Left lung (tissue), 10 donors: Measurements from ENCODE around the gene MS4A14. TPM values are rescaled to one million over a fixed set of nuclear protein-coding genes. Genes with fewer than 3 reads are reported as not detected.
"Not testable (repeated sequence)": the region's sequence is repeated elsewhere in the genome, so short reads cannot be mapped to it uniquely, and the experiment has no call there.

ENCODE experiments used
- ATAC-seq: fragments of 200-7000 bp; cut with Tn5 transposase; one replicate; pipeline ENCODE4 v1.9.1; 2020; ENCODE audit warnings: moderate library complexity
- DNase-seq, 4 donors: peaks; one replicate each; pipeline ENCODE4 v3.0.0-alpha.2; 2013 to 2020
- H3K27ac ChIP-seq, 2 donors: fragments of 200-600 bp; sonication (generic) in 1 of 2; one replicate each; pipeline versions ENCODE4 v1.5.0 to v1.8.0; 2020 to 2021
- H3K27me3 ChIP-seq, 2 donors: fragments of 200-600 bp; sonication (generic) in 1 of 2; one replicate each; pipeline versions ENCODE4 v1.5.0 to v1.8.0; 2020 to 2021
- H3K36me3 ChIP-seq, 2 donors: fragments of 200-600 bp; sonication (generic) in 1 of 2; one replicate each; pipeline versions ENCODE4 v1.5.0 to v1.8.0; 2020 to 2021
- H3K4me1 ChIP-seq, 2 donors: fragments of 200-600 bp; one replicate each; pipeline ENCODE4 v1.8.0; 2021
- H3K4me3 ChIP-seq, 2 donors: fragments of 200-600 bp; sonication (generic) in 1 of 2; one replicate each; pipeline versions ENCODE4 v1.5.0 to v1.8.0; 2020 to 2021; ENCODE audit warnings: mild to moderate bottlenecking in 1 of 2
- H3K9me3 ChIP-seq, 2 donors: fragments of 200-600 bp; sonication (generic) in 1 of 2; one replicate each; pipeline versions ENCODE4 v1.5.0 to v1.8.0; 2020 to 2021
- intact Hi-C, 2 donors: fragments of 100-400 bp; cut with DNase I; formaldehyde crosslinking; loops; one replicate each; pipeline versions ENCODE4 v1.11.2 to v1.14.2; 2022
- polyA plus RNA-seq, 6 donors: library from polyadenylated mRNA; unstranded; fragments of 120-200 nt; gene quantifications; one replicate each; pipeline ENCODE4 v1.2.1, GENCODE V29; 2013; ENCODE audit not compliant: insufficient read length in 6 of 6
- total RNA-seq, 2 donors: library from RNA; stranded (reverse); fragmentation: NEBNext Ultra II Directional; extraction: Animal tissue kit (Norgen Biotek cat#: 25700); gene quantifications; one replicate each; pipeline ENCODE4 v1.2.1, GENCODE V29; 2021
- TF ChIP-seq, protein P1 (sequence below), 2 donors: fragments of 200-600 bp; sonication (generic) in 1 of 2; IDR thresholded peaks; one replicate each; pipeline versions ENCODE4 v1.5.0 to v1.8.0; 2021; ENCODE audit warnings: antibody characterized with exemption in 2 of 2
- donor health status: DM: no; HTN: yes; CAD: no.
- donor health status: DM: no; HTN: no; CAD: no.

The MS4A14 gene
- total and polyA plus RNA-seq, 8 donors: 0.30 to 4.1 (median 0.74) TPM

DNA sequence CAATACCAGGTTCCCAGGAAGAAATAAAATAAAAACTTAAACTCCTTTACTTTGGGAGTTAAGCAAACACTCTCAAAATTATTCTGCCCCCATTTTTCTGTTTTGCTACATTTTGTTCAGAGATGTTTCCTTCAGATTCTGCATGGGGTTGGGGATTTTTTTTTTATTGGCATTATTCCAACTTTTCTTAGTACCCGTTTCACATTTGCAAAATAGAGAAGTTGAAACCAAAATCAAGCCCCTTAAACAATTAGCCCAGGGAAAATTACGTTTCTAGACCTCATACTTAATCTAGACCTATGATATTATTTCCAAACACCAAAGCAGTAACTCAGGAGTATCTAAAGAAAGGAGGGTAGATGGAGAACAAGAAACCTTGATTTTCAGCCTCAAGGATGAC lies 38.5 kb upstream of the MS4A14 start:
- intact Hi-C loops: no loop called here
- no peaks in the 10 kb centered on the region for H3K36me3 ChIP-seq

DNA sequence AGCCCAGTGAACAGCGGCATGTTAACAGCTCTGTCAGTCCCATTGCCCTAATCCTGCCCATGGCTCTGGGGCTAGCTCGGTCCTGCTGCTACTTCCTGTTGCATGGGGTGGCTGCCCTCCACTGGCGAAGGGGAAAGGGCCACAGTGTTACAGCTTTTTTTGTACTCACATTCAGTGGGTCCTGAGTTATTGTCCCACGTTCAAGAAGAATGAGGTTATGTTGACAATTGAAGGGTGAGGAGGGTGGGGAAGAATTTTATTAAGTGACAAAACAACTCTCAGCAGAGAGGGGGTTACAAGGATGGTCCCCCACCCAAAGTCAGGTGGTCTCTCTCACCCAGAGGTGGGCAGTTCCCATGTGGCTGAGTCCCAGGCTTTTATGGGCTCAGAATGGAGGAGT lies 35.6 kb upstream of the MS4A14 start:
- Histone ChIP-seq H3K36me3 (no peaks in the 10 kb centered on the region), H3K27ac (no peak overlapping the region), H3K4me1 (peaks cover 0 to 24% of the 10 kb centered on the region in 2 donors), H3K4me3 (no peak overlapping the region), H3K27me3 (no peaks in the 10 kb centered on the region), H3K9me3 (peaks cover 0 to 12% of the 10 kb centered on the region in 2 donors)
- no peak for ATAC-seq
- TF ChIP-seq, protein P1, sequence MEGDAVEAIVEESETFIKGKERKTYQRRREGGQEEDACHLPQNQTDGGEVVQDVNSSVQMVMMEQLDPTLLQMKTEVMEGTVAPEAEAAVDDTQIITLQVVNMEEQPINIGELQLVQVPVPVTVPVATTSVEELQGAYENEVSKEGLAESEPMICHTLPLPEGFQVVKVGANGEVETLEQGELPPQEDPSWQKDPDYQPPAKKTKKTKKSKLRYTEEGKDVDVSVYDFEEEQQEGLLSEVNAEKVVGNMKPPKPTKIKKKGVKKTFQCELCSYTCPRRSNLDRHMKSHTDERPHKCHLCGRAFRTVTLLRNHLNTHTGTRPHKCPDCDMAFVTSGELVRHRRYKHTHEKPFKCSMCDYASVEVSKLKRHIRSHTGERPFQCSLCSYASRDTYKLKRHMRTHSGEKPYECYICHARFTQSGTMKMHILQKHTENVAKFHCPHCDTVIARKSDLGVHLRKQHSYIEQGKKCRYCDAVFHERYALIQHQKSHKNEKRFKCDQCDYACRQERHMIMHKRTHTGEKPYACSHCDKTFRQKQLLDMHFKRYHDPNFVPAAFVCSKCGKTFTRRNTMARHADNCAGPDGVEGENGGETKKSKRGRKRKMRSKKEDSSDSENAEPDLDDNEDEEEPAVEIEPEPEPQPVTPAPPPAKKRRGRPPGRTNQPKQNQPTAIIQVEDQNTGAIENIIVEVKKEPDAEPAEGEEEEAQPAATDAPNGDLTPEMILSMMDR (IDR thresholded peaks at IDR 0.05): no peak
- no peak for DNase-seq
- intact Hi-C loops: loop anchor here in 1 of 2 donors (10.0 kb wide), 1 partner anchor 254 kb away; no protein-coding TSS in a partner anchor

More for the DNA sequence above, 38.5 kb upstream of the MS4A14 start:
- DNase-seq (no peak), ATAC-seq (no peak)
- Histone ChIP-seq H3K27me3 (no peaks in the 10 kb centered on the region), H3K4me1 (peaks cover 0 to 6% of the 10 kb centered on the region in 2 donors), H3K27ac (no peak overlapping the region), H3K9me3 (peaks cover 0 to 12% of the 10 kb centered on the region in 2 donors), H3K4me3 (no peak overlapping the region)
- TF ChIP-seq, protein P1 (IDR thresholded peaks at IDR 0.05): no peak

DNA sequence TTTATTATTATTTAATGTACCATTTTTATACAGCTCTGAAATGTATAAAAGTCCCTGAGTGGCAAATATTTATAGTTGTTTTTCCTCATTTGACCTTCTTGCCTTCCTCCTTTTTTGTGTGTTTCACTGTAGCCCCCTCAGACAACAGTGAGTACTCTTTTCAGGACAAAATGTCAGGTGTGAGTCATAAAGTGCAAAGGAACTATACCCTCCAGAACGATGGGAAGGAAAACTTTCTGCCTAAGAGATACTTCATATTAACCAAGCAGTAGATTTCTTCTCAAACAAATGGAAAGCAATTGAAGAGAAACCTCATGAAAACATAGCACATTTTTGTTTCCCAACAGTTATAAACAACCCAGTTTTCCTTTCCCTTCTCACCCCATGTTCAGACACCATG lies 34.0 kb upstream of the MS4A14 start:
- peaks cover 0 to 12% of the 10 kb centered on the region in 2 donors for H3K9me3 ChIP-seq
- no peak overlapping the region for H3K4me3 ChIP-seq
- H3K4me1 ChIP-seq: peaks cover 0 to 34% of the 10 kb centered on the region in 2 donors
- intact Hi-C loops: loop anchor here in 1 of 2 donors (10.0 kb wide), 1 partner anchor 253 kb away; no protein-coding TSS in a partner anchor
- no peaks in the 10 kb centered on the region for H3K36me3 ChIP-seq
- TF ChIP-seq, protein P1 (IDR thresholded peaks at IDR 0.05): no peak
- DNase-seq (no peak), ATAC-seq (no peak)
- H3K27me3 ChIP-seq: no peaks in the 10 kb centered on the region
- H3K27ac ChIP-seq: no peak overlapping the region

DNA sequence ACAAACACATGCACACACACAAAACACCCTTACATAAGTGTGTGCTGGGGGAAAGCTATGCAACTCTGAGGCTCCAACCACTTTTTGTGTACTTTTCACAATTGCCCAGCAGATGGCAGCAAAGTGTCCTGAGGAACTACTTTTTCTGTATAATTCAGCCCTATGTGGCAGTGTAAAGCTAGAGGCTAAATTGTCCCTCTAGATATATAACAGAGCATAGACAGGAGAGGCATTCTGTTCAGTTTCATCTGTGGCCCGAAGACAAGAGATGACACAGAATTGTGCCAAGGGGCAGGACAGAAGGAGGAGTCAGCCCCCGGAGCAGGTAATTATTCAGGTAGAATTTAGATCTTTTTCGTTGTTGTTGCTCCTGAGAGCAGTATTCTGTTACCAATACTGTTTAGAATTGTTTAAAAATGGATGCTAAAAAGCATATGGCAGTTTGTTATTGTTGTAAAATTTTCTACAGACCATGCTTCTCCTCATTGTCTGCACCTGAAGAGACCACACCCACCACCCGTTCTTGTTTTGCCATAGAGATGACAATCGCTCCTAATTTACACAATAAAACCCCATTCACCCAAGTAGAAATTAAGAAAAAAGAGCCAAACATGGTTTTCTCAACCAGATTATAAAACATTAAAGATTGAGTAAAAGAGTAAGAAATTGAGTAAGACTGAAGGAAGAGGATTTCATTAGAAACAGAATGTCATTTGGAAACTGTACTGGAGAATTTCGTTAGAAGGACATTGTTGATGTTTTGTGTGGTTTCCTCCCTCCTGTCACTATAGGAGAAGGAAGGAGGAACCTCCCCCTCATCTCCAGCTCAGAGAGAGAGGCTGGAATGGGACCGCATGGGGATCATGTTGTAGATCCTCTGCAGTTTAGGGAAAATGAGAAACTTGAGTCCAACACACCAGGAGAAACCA lies 32.5 kb upstream of the MS4A14 start:
- Histone ChIP-seq H3K4me3 (no peak overlapping the region), H3K9me3 (peaks cover 0 to 14% of the 10 kb centered on the region in 2 donors), H3K27ac (peak overlapping the region in 1 of 2 donors; percentile 79), H3K4me1 (peaks cover 0 to 35% of the 10 kb centered on the region in 2 donors), H3K27me3 (no peaks in the 10 kb centered on the region), H3K36me3 (no peaks in the 10 kb centered on the region)
- TF ChIP-seq, protein P1 (IDR thresholded peaks at IDR 0.05): peak; percentile 67 to 79
- ATAC-seq: peak; percentile 97
- intact Hi-C loops: loop anchor here in 1 of 2 donors (10.0 kb wide), 1 partner anchor 251 kb away; no protein-coding TSS in a partner anchor
- peak in 3 of 4 donors; percentile 56 to 72 (median 59) for DNase-seq

DNA sequence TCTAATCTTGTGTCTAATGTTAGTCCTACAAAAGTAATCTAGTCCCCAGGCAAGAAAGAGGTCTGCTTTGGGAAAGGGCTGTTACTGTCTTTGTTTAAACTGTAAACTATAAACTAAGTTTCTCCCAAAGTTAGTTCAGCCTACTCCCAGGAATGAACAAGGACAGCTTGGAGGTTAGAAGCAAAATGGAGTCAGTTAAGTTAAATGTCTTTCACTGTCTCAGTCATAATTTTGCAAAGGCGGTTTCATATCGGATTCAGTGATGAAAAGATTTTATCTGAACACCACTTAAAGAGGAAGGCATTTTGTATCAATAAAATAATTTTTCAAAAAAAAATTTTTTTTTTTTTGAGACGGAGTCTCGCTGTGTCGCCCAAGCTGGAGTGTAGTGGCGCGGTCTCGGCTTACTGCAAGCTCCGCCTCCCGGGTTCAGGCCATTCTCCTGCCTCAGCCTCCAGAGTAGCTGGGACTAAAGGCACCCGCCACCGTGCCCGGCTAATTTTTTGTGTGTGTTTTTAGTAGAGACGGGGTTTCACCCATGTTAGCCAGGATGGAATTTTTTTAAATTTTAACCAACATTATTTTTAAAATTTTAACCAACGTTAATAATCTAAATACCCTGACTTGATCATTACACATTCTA lies 29.9 kb upstream of the MS4A14 start:
- not testable (repeated sequence) for ATAC-seq, H3K36me3 ChIP-seq, DNase-seq, H3K9me3 ChIP-seq, H3K27me3 ChIP-seq, H3K4me3 ChIP-seq
- peak overlapping the region in 1 of 2 donors; percentile 60 for H3K27ac ChIP-seq
- intact Hi-C loops: loop anchor here in 1 of 2 donors (10.0 kb wide), 1 partner anchor 248 kb away; no protein-coding TSS in a partner anchor
- H3K4me1 ChIP-seq: peaks cover 5 to 46% of the 10 kb centered on the region in 2 donors
